Psoas muscle (tissue), 8 donors: ENCODE data around the gene CYP4F3. TPM values are rescaled to one million over a fixed set of nuclear protein-coding genes. Genes with fewer than 3 reads are reported as not detected.

ENCODE experiments used
- ATAC-seq, 4 donors: fragments of 200-7000 bp; cut with Tn5 transposase; one replicate each; pipeline ENCODE4 v1.9.1; 2020; ENCODE audit warnings: moderate library complexity in 3 of 4, mild to moderate bottlenecking in 2 of 4
- DNase-seq, 2 donors: peaks; one replicate each; pipeline ENCODE4 v3.0.0-alpha.2; 2020
- H3K27ac ChIP-seq: fragments of 200-600 bp; one replicate; pipeline ENCODE4 v1.8.0; 2022
- H3K27me3 ChIP-seq, 3 donors: fragments of 200-600 bp in 1 of 3; one replicate each; pipeline versions ENCODE4 v1.6.1 to v1.8.0; 2013 to 2022; ENCODE audit warnings: low read length in 2 of 3, mild to moderate bottlenecking in 2 of 3, moderate library complexity in 1 of 3; ENCODE audit not compliant: insufficient read depth in 3 of 3
- H3K36me3 ChIP-seq, 2 donors: fragments of 200-600 bp in 1 of 2; one replicate each; pipeline versions ENCODE4 v1.6.1 to v1.8.0; 2013 to 2022; ENCODE audit warnings: low read depth in 1 of 2, mild to moderate bottlenecking in 1 of 2, moderate library complexity in 1 of 2; ENCODE audit not compliant: insufficient read depth in 1 of 2
- H3K4me1 ChIP-seq: fragments of 200-600 bp; one replicate; pipeline ENCODE4 v1.8.0; 2022
- H3K4me3 ChIP-seq: fragments of 200-600 bp; one replicate; pipeline ENCODE4 v1.8.0; 2022; ENCODE audit warnings: mild to moderate bottlenecking
- H3K9me3 ChIP-seq: fragments of 200-600 bp; one replicate; pipeline ENCODE4 v1.8.0; 2022
- CTCF ChIP-seq: fragments of 200-600 bp; IDR thresholded peaks from one replicate; pipeline ENCODE4 v1.8.0; 2022; ENCODE audit warnings: antibody characterized with exemption
- WGBS, 3 donors: extraction: QIAGEN DNeasy Blood & Tissue Kit; methylation state at CpG; one replicate each; pipeline versions ENCODE4 v1.1.6 to v1.1.7; 2013; 5-methylcytosine and 5-hydroxymethylcytosine counted together
- intact Hi-C, 2 donors: fragments of 100-400 bp; cut with DNase I; formaldehyde crosslinking; loops; one replicate each; pipeline versions ENCODE4 v1.11.0 to v1.14.2; 2022
- polyA plus RNA-seq, 3 donors: library from polyadenylated mRNA; stranded (reverse); fragments of 200-250 nt; gene quantifications; one replicate each; pipeline ENCODE4 v1.2.3, GENCODE V29; 2013
- total RNA-seq, 4 donors: library from RNA; stranded (reverse); fragmentation: NEBNext Ultra II Directional in 2 of 4; extraction: Animal tissue kit (Norgen Biotek cat#: 25700) in 2 of 4; gene quantifications; one replicate each; pipeline versions ENCODE4 v1.2.1 to v1.2.4, GENCODE V29; 2021 to 2023
- donor health status: healthy with polysubstance abuse.
- donor health status: DM: no; HTN: no; CAD: no; lungs with moderate emphysema.
- donor health status: Bipolar disorder and iron deficiency.
- donor health status: healthy.
- donor health status: DM: yes; HTN: yes; CAD: no.
- donor health status: DM: no; HTN: no; CAD: no.
- donor health status: DM: no; HTN: no; CAD: no.
- donor health status: DM: yes; HTN: yes; CAD: no.

Gene CYP4F3
- total and polyA plus RNA-seq, 7 donors, result 0.01 to 0.43 (median 0.04) TPM; not detected in 1

GRCh38 chr19:15666883-15667282 lies 26.2 kb downstream of the CYP4F3 start:
- H3K4me1 ChIP-seq, result no peaks in the 10 kb centered on the region
- DNase-seq (no peak), ATAC-seq (no peak)
- no peak overlapping the region for H3K4me3 ChIP-seq
- intact Hi-C loops, result no loop called here
- H3K27me3 ChIP-seq, result peaks cover 0 to 3% (median 0%) of the 10 kb centered on the region in 3 donors
- H3K9me3 ChIP-seq, result peaks cover 7% of the 10 kb centered on the region
- WGBS, 3 donors, result 44 to 67% (median 48%) methylated on average over 4 of the region's 4 CpGs
- no peaks in the 10 kb centered on the region for H3K36me3 ChIP-seq
- no peak for TF ChIP-seq CTCF
- no peak overlapping the region for H3K27ac ChIP-seq

- H3K27me3 ChIP-seq, result peaks cover 0 to 3% (median 0%) of the 10 kb centered on the region in 3 donors
- peaks cover 7% of the 10 kb centered on the region for H3K9me3 ChIP-seq
- no peak overlapping the region for H3K4me3 ChIP-seq
- no peaks in the 10 kb centered on the region for H3K4me1 ChIP-seq
- DNase-seq (no peak), ATAC-seq (no peak)
- H3K27ac ChIP-seq, result no peak overlapping the region
- no peaks in the 10 kb centered on the region for H3K36me3 ChIP-seq
- TF ChIP-seq CTCF, result no peak
- WGBS, 3 donors, result 52 to 62% (median 59%) methylated on average over 3 of the region's 3 CpGs
- intact Hi-C loops, result no loop called here
Observed at GRCh38 chr19:15669440-15669839, 28.7 kb downstream of the CYP4F3 start.

DNA sequence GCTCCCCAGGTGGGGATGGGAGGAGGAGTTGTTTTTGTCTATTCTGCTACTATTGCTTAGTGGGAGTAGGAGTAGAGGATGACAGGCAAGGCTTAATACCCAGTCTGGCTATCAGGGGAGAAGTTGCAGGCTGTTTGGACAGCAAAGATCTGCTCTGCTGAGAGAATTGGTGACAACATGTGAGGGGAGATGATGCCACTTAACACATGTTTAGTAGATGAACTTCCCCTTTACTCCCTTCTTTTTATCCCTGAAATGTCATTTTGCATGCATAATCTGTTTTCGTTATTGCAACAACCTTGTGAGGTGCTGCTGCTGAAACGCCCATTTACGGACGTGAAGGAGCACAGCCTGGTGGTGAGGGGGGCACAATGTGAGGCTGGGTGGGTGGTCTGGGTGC lies 29.2 kb downstream of the CYP4F3 start:
- 48 to 65% (median 59%) methylated on average over 4 of the region's 4 CpGs for WGBS, 3 donors
- Histone ChIP-seq H3K27me3 (peaks cover 0 to 3% (median 0%) of the 10 kb centered on the region in 3 donors), H3K27ac (no peak overlapping the region), H3K4me1 (no peaks in the 10 kb centered on the region), H3K9me3 (peaks cover 5% of the 10 kb centered on the region), H3K36me3 (no peaks in the 10 kb centered on the region), H3K4me3 (no peak overlapping the region)
- ATAC-seq (no peak), DNase-seq (no peak)
- TF ChIP-seq CTCF, result no peak
- intact Hi-C loops, result no loop called here

DNA sequence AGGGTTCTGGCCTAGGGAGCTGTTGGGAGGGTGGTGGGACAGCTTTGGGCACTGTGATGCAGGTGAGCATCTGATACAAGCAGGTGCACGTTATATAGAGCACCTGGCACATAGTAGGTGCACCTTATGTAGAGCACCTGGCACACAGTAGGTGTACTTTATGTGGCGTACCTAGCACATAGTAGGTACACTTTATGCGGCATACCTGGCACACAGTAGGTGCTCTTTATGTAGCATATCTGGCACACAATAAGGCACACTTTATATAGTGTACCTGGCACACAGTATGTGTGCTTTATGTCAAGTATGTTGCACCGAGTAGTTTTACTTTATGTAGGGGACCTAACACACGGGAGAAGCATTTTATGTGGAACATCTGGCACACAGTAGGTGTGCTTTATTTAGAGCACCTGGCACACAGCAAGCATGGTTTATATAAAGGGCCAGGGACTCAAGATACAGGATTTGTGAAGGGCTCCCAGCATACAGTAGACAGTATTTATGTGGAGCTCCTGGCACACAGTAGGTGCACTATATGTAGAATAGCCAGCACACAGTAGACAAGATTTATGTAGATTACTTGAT lies 30.6 kb downstream of the CYP4F3 start:
- intact Hi-C loops, result no loop called here
- TF ChIP-seq CTCF, result no peak
- Histone ChIP-seq H3K27ac (no peak overlapping the region), H3K4me3 (no peak overlapping the region), H3K9me3 (no peaks in the 10 kb centered on the region), H3K36me3 (no peaks in the 10 kb centered on the region), H3K27me3 (peaks cover 0 to 3% (median 0%) of the 10 kb centered on the region in 3 donors), H3K4me1 (no peaks in the 10 kb centered on the region)
- WGBS, 3 donors, result 72 to 76% (median 75%) methylated on average over 5 of the region's 5 CpGs
- ATAC-seq (no peak), DNase-seq (no peak)
